LNCAP (cell line): ENCODE results near the gene SUMF1.

ENCODE experiments used
- CTCF ChIP-seq: fragments of 450-650 bp; IDR thresholded peaks from 2 replicates; pipeline ENCODE4 v1.5.1; 2017; ENCODE audit warnings: mild to moderate bottlenecking

Gene SUMF1

DNA sequence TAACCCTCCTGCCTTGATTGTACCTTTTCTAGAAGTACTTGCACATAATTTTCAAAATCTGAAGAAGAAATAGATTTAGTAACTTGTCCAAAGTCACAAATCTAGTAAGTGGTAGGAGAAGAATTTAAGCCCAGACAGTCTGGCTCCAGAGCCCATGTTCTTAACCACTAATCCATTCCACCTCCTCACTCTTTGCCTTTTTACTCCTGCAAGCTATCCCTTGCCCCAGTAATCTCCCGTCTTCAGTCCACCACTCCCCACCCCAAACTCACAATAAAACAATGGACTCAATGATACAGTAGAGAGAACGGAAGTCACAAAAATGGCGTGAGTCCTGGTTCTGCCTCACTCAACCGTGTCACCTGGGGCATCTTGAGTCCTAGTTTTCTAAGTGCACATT is 115.2 kb downstream of the SUMF1 start:
- no peak for TF ChIP-seq CTCF

- no peak for TF ChIP-seq CTCF
Measured at GRCh38 chr3:4351164-4351855, 115.8 kb downstream of the SUMF1 start.

GRCh38 chr3:4350789-4351163 is 116.3 kb downstream of the SUMF1 start:
- TF ChIP-seq CTCF: peak; percentile 71

DNA sequence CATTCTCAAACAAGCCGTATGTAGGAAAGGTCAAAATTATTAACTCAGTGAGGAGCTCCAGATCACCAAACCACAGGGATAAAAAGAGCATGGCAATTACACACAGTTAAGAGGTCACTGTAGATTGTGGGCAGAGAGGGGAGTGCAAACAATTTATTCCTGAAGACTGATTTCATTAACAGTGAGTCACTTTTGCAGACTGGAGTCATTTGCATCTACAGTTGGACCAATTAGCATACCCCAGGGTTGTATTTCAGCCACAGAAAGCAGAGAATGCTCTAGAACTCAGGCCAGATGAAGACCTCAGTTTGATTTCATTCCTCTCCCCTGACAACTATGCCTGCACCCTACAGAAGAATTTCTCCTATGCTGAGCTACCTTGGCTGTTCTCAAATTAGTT is 123.8 kb downstream of the SUMF1 start:
- TF ChIP-seq CTCF: no peak

DNA sequence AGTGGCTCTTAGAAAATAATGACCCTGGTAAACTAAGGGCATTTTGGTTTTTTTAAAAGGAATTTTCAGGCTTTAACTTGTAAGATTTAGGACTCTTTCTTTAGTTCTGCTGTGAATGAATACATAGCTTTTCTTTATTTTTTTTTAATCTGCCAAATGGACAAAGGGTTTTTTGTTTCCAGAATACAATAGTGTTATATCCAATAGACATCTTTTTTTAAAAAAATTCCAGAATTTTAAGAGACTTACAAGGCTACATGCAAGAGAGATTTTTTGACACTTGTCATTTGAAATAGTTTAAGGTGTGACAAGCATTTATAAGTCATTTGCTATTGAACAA is 125.8 kb downstream of the SUMF1 start:
- no peak for TF ChIP-seq CTCF

DNA sequence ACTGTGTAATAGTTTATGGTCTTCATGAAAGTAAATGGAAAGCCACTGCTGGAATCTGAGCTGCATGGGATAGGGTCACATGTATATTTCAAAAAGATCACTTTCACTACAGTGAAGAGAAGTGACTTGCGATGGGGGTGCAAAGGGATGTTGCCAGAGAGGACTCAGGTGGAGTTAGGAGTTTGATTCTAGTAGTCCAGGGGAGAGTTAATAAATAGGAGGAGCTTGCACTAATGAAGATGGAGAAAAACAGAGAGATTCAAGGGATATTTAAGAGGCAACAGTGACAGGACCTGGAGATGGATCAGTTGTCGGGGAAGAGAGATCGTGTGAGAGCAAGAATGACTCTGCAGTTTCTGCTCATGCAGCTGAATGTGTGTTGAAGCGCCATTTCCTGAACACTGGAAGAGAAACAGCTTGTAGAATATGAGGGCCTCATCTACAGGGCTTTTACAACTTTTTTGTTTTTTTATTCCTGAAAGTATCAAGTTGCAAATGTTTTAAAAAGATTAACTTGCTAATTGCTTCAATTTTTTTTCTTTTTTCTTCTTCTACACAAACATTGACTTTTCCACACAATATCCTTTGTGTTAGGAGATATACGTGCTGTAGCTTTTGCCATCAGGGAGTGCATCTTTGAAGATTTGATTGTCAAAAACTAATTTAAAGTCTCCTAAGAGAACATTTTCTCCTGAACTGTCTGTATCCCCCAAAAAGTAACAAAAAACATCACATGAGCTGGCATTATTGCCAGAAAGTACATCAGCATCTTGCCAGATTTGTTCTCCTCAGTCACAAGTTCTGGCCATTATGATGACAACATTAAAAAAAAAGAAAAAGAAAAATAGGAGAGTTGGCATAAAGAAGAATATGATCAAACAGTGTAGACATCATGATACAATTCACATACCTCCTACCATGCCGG is 126.4 kb downstream of the SUMF1 start:
- TF ChIP-seq CTCF: no peak

DNA sequence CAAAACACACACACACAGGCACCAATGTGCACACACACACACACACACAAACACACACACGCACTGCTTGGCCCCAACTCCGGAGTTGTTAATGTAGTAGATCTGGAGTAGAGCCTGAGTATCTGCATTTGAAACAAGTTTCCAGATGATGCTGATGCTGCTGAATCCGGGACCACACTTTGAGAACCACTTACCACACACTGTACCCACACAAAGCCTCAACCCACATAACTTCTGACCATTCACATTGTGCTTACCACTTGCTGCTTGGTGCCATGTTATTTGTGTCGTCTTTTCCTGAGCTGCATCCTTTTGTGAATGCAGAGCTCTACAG is 127.0 kb downstream of the SUMF1 start:
- no peak for TF ChIP-seq CTCF
